Non-pigmented ciliary epithelial cell (primary cell): ENCODE data around the gene MS4A4E.
"Not testable (repeated sequence)": the region's sequence is repeated elsewhere in the genome, so short reads cannot be mapped to it uniquely, and the experiment has no call there.

Source experiments
- DNase-seq: peaks from one replicate; pipeline ENCODE4 v3.0.0-alpha.2; 2010; ENCODE audit warnings: low read depth

The MS4A4E gene

GRCh38 chr11:60221181-60221580 is 21.8 kb downstream of the MS4A4E start:
- no peak for DNase-seq

- DNase-seq: no peak
These were observed 28.6 kb downstream of the MS4A4E start for GRCh38 chr11:60214386-60214785.

GRCh38 chr11:60211206-60211605 is 31.7 kb downstream of the MS4A4E start:
- no peak for DNase-seq

- no peak for DNase-seq
These were observed 33.0 kb downstream of the MS4A4E start for GRCh38 chr11:60209977-60210376.

GRCh38 chr11:60208951-60209350 is 34.0 kb downstream of the MS4A4E start:
- DNase-seq: no peak

GRCh38 chr11:60208146-60208895 is 34.6 kb downstream of the MS4A4E start:
- no peak for DNase-seq

- no peak for DNase-seq
These were observed 36.3 kb downstream of the MS4A4E start for GRCh38 chr11:60206616-60207015.

- DNase-seq: no peak
These were observed 38.0 kb downstream of the MS4A4E start for GRCh38 chr11:60204922-60205321.

GRCh38 chr11:60201334-60201733 is 41.6 kb downstream of the MS4A4E start:
- DNase-seq: not testable (repeated sequence)

- no peak for DNase-seq
These were observed 45.5 kb downstream of the MS4A4E start for GRCh38 chr11:60197442-60197841.

GRCh38 chr11:60195923-60196368 is 47.0 kb downstream of the MS4A4E start:
- DNase-seq: no peak

GRCh38 chr11:60194511-60194910 is 48.4 kb downstream of the MS4A4E start:
- no peak for DNase-seq

- no peak for DNase-seq
These were observed 49.1 kb downstream of the MS4A4E start for GRCh38 chr11:60193687-60194433.

- not testable (repeated sequence) for DNase-seq
These were observed 50.4 kb downstream of the MS4A4E start for GRCh38 chr11:60192564-60192963.

GRCh38 chr11:60188481-60188880 is 54.5 kb downstream of the MS4A4E start:
- DNase-seq: not testable (repeated sequence)

- not testable (repeated sequence) for DNase-seq
These were observed 56.8 kb downstream of the MS4A4E start for GRCh38 chr11:60186128-60186527.

GRCh38 chr11:60185512-60185827 is 57.5 kb downstream of the MS4A4E start:
- DNase-seq: not testable (repeated sequence)

GRCh38 chr11:60184824-60185511 is 58.0 kb downstream of the MS4A4E start:
- no peak for DNase-seq

GRCh38 chr11:60183591-60184205 is 59.2 kb downstream of the MS4A4E start:
- no peak for DNase-seq

- DNase-seq: no peak
These were observed 60.2 kb downstream of the MS4A4E start, which contains the start of gene MS4A6A for GRCh38 chr11:60182541-60183330. Gene MS4A6A (minus strand): TSS chr11:60183083. CDS start chr11:60181727, 1,356 bp downstream.

GRCh38 chr11:60175860-60176275 is 67.1 kb downstream of the MS4A4E start:
- no peak for DNase-seq
